HEK293 (cell line): ENCODE measurements around the gene TBX5.

Experiments used
- CTCF ChIA-PET: fragments of 350-600 bp; formaldehyde crosslinking; extraction: SDS; loops from one replicate; lab custom pipeline; 2021; ENCODE audit warnings: antibody characterized with exemption; lab: Yijun Ruan, JAX
- POLR2A ChIA-PET: fragments of 300-600 bp; formaldehyde crosslinking; extraction: SDS; loops from one replicate; lab custom pipeline; 2020; ENCODE audit warnings: antibody characterized with exemption, inconsistent platforms; lab: Yijun Ruan, JAX
- H3K27ac ChIP-seq: fragments of 200-500 bp; sonication (Bioruptor generic); 2 replicates; pipeline ENCODE4 v1.5.1; 2014; ENCODE audit warnings: low read depth, low read length, control low read depth, inconsistent platforms; ENCODE audit errors: extremely low read depth
- H3K36me3 ChIP-seq, 2 experiments: fragments of 200-500 bp in 1 of 2; sonication (Bioruptor generic) in 1 of 2; 1 replicate in 1 of 2; 2 replicates in 1 of 2; pipeline ENCODE4 v1.5.1; 2014 to 2017; ENCODE audit warnings: inconsistent platforms in 2 of 2, low read length in 2 of 2; ENCODE audit not compliant: control insufficient read depth in 2 of 2, insufficient read depth in 1 of 2
- H3K4me1 ChIP-seq: fragments of 200-500 bp; sonication (Bioruptor generic); 2 replicates; pipeline ENCODE4 v1.5.1; 2014; ENCODE audit warnings: mild to moderate bottlenecking, low read length, inconsistent platforms; ENCODE audit not compliant: control insufficient read depth, insufficient read depth
- H3K4me3 ChIP-seq: 2 replicates; pipeline ENCODE4 v1.5.1; 2011; ENCODE audit warnings: low read depth, mild to moderate bottlenecking, control low read depth, low read length, moderate library complexity
- H3K9me3 ChIP-seq: fragments of 200-500 bp; sonication (Bioruptor generic); 2 replicates; pipeline ENCODE4 v1.5.1; 2014; ENCODE audit warnings: low read depth, low read length, inconsistent platforms; ENCODE audit not compliant: control insufficient read depth, insufficient read depth
- BCL11B ChIP-seq: fragments of 450-650 bp; formaldehyde crosslinking; IDR thresholded peaks from 2 replicates; pipeline ENCODE4 v1.5.1; 2016; ENCODE audit warnings: low read depth, missing biosample characterization, missing genetic modification characterization
- HOXD13 ChIP-seq: sonication (generic); formaldehyde crosslinking; IDR thresholded peaks from 2 replicates; pipeline ENCODE4 v1.8.0; 2022; ENCODE audit warnings: missing genetic modification reagents, borderline replicate concordance
- KLF7 ChIP-seq: fragments of 450-650 bp; formaldehyde crosslinking; IDR thresholded peaks from 2 replicates; pipeline ENCODE4 v1.5.1; 2016; ENCODE audit warnings: missing biosample characterization, missing genetic modification characterization, borderline replicate concordance
- RBAK ChIP-seq: fragments of 450-650 bp; formaldehyde crosslinking; IDR thresholded peaks from 2 replicates; pipeline ENCODE4 v1.5.1; 2016; ENCODE audit warnings: missing biosample characterization, missing genetic modification characterization
- TCF7L2 ChIP-seq: IDR thresholded peaks from 2 replicates; pipeline ENCODE4 v1.6.1; 2011; ENCODE audit warnings: low read depth, mild to moderate bottlenecking, inconsistent platforms, low read length, moderate library complexity, borderline replicate concordance
- TRIM28 ChIP-seq: IDR thresholded peaks from 2 replicates; pipeline ENCODE4 v1.6.1; 2011; ENCODE audit warnings: low read length, control low read depth, borderline replicate concordance
- ZBTB17 ChIP-seq: fragments of 450-650 bp; formaldehyde crosslinking; IDR thresholded peaks from 2 replicates; pipeline ENCODE4 v1.5.1; 2016; ENCODE audit warnings: missing biosample characterization, missing genetic modification characterization
- ZBTB48 ChIP-seq: fragments of 450-650 bp; formaldehyde crosslinking; IDR thresholded peaks from 2 replicates; pipeline ENCODE4 v1.5.1; 2016; ENCODE audit warnings: missing biosample characterization, missing genetic modification characterization
- ZIC2 ChIP-seq: fragments of 450-650 bp; formaldehyde crosslinking; IDR thresholded peaks from 2 replicates; pipeline ENCODE4 v1.5.1; 2016; ENCODE audit warnings: missing biosample characterization, missing genetic modification characterization
- ZNF114 ChIP-seq: fragments of 450-650 bp; formaldehyde crosslinking; IDR thresholded peaks from 2 replicates; pipeline ENCODE4 v1.5.0; 2017; ENCODE audit warnings: missing biosample characterization, missing genetic modification characterization
- ZNF146 ChIP-seq: fragments of 450-650 bp; formaldehyde crosslinking; IDR thresholded peaks from 2 replicates; pipeline ENCODE4 v1.5.1; 2016; ENCODE audit warnings: missing biosample characterization, missing genetic modification characterization
- ZNF169 ChIP-seq: fragments of 450-650 bp; formaldehyde crosslinking; IDR thresholded peaks from 2 replicates; pipeline ENCODE4 v1.5.1; 2016; ENCODE audit warnings: missing biosample characterization, missing genetic modification characterization
- ZNF223 ChIP-seq: fragments of 450-650 bp; formaldehyde crosslinking; IDR thresholded peaks from 2 replicates; pipeline ENCODE4 v1.5.1; 2016; ENCODE audit warnings: missing biosample characterization, missing genetic modification characterization
- ZNF324 ChIP-seq: fragments of 450-650 bp; formaldehyde crosslinking; IDR thresholded peaks from 2 replicates; pipeline ENCODE4 v1.5.1; 2016; ENCODE audit warnings: missing biosample characterization, missing genetic modification characterization
- ZNF362 ChIP-seq: fragments of 450-650 bp; formaldehyde crosslinking; IDR thresholded peaks from 2 replicates; pipeline ENCODE4 v1.5.1; 2016; ENCODE audit warnings: missing biosample characterization, missing genetic modification characterization
- ZNF426 ChIP-seq: fragments of 450-650 bp; formaldehyde crosslinking; IDR thresholded peaks from 2 replicates; pipeline ENCODE4 v1.5.1; 2017; ENCODE audit warnings: missing biosample characterization, missing genetic modification characterization, mild to moderate bottlenecking, inconsistent platforms, moderate library complexity
- ZNF521 ChIP-seq: fragments of 450-650 bp; formaldehyde crosslinking; IDR thresholded peaks from 2 replicates; pipeline ENCODE4 v1.5.1; 2017; ENCODE audit warnings: missing biosample characterization, mild to moderate bottlenecking, missing genetic modification characterization
- ZNF548 ChIP-seq: fragments of 450-650 bp; formaldehyde crosslinking; IDR thresholded peaks from 2 replicates; pipeline ENCODE4 v1.5.1; 2016; ENCODE audit warnings: missing biosample characterization, missing genetic modification characterization
- ZNF560 ChIP-seq: fragments of 450-650 bp; formaldehyde crosslinking; IDR thresholded peaks from 2 replicates; pipeline ENCODE4 v1.5.1; 2017; ENCODE audit warnings: missing biosample characterization, missing genetic modification characterization, borderline replicate concordance
- ZNF654 ChIP-seq: fragments of 450-650 bp; formaldehyde crosslinking; IDR thresholded peaks from 2 replicates; pipeline ENCODE4 v1.5.1; 2016; ENCODE audit warnings: low read depth, missing biosample characterization, missing genetic modification characterization
- ZNF747 ChIP-seq: fragments of 450-650 bp; formaldehyde crosslinking; IDR thresholded peaks from 2 replicates; pipeline ENCODE4 v1.5.1; 2016; ENCODE audit warnings: missing biosample characterization, missing genetic modification characterization
- ZNF837 ChIP-seq: fragments of 450-650 bp; formaldehyde crosslinking; IDR thresholded peaks from 2 replicates; pipeline ENCODE4 v1.5.1; 2016; ENCODE audit warnings: missing biosample characterization, missing genetic modification characterization
- ZSCAN23 ChIP-seq: fragments of 450-650 bp; formaldehyde crosslinking; IDR thresholded peaks from 2 replicates; pipeline ENCODE4 v1.5.1; 2016; ENCODE audit warnings: missing biosample characterization, missing genetic modification characterization
- TF ChIP-seq, protein P1 (sequence below): fragments of 450-650 bp; formaldehyde crosslinking; IDR thresholded peaks from 2 replicates; pipeline ENCODE4 v1.5.1; 2016; ENCODE audit warnings: missing biosample characterization, missing genetic modification characterization
- TF ChIP-seq, protein P2 (sequence below): fragments of 450-650 bp; formaldehyde crosslinking; IDR thresholded peaks from 2 replicates; pipeline ENCODE4 v1.5.1; 2016; ENCODE audit warnings: missing biosample characterization, missing genetic modification characterization
- TF ChIP-seq, protein P3 (sequence below): fragments of 450-650 bp; formaldehyde crosslinking; IDR thresholded peaks from 2 replicates; pipeline ENCODE4 v1.5.1; 2017; ENCODE audit warnings: missing biosample characterization, missing genetic modification characterization
- TF ChIP-seq, protein P4 (sequence below): fragments of 450-650 bp; formaldehyde crosslinking; IDR thresholded peaks from 2 replicates; pipeline ENCODE4 v1.5.1; 2016; ENCODE audit warnings: missing biosample characterization, missing genetic modification characterization, low read depth

TBX5 gene

DNA sequence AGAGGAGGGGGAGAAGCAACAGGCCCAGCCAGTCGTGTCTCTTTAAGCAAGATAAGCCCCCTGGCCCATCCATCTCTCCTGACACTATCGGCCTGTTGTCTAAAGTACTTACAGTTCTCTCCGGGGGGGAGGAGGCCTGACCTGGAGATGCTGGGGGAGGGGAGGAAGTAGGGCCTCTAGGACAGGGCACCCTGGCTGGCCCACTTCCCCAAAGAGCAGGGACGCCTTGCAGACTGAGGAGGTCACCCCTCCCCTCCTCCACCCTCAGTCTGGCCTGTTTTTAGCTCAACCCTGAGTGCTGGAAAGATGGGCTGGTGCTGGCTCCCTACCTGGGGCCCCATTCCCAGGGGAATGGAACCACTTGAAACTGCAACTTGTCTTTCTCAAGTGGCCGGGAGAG is 70.3 kb downstream of the TBX5 start:
- no peaks in the 10 kb centered on the region for H3K9me3 ChIP-seq
- no peaks in the 10 kb centered on the region for H3K4me1 ChIP-seq
- H3K4me3 ChIP-seq, result no peak overlapping the region
- H3K27ac ChIP-seq, result no peak overlapping the region
- ChIA-PET POLR2A (no interaction called here), CTCF (no interaction called here)
- H3K36me3 ChIP-seq, result no peaks in the 10 kb centered on the region
- TF ChIP-seq ZNF521 (tag by site-specific recombination) (no peak), ZNF654 (no peak), ZNF837 (tag by site-specific recombination) (no peak), KLF7 (tag by site-specific recombination) (no peak), TRIM28 (no peak)
- TF ChIP-seq, protein P1, sequence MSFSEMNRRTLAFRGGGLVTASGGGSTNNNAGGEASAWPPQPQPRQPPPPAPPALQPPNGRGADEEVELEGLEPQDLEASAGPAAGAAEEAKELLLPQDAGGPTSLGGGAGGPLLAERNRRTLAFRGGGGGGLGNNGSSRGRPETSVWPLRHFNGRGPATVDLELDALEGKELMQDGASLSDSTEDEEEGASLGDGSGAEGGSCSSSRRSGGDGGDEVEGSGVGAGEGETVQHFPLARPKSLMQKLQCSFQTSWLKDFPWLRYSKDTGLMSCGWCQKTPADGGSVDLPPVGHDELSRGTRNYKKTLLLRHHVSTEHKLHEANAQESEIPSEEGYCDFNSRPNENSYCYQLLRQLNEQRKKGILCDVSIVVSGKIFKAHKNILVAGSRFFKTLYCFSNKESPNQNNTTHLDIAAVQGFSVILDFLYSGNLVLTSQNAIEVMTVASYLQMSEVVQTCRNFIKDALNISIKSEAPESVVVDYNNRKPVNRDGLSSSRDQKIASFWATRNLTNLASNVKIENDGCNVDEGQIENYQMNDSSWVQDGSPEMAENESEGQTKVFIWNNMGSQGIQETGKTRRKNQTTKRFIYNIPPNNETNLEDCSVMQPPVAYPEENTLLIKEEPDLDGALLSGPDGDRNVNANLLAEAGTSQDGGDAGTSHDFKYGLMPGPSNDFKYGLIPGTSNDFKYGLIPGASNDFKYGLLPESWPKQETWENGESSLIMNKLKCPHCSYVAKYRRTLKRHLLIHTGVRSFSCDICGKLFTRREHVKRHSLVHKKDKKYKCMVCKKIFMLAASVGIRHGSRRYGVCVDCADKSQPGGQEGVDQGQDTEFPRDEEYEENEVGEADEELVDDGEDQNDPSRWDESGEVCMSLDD (tag by site-specific recombination), result no peak
- TF ChIP-seq, protein P2, sequence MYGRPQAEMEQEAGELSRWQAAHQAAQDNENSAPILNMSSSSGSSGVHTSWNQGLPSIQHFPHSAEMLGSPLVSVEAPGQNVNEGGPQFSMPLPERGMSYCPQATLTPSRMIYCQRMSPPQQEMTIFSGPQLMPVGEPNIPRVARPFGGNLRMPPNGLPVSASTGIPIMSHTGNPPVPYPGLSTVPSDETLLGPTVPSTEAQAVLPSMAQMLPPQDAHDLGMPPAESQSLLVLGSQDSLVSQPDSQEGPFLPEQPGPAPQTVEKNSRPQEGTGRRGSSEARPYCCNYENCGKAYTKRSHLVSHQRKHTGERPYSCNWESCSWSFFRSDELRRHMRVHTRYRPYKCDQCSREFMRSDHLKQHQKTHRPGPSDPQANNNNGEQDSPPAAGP (tag by site-specific recombination), result no peak
- TF ChIP-seq, all 188 proteins: peak for 0

GRCh38 chr12:114334395-114334794 is 71.5 kb downstream of the TBX5 start:
- Histone ChIP-seq H3K4me3 (no peak overlapping the region), H3K27ac (no peak overlapping the region), H3K36me3 (no peaks in the 10 kb centered on the region), H3K4me1 (no peaks in the 10 kb centered on the region), H3K9me3 (no peaks in the 10 kb centered on the region)
- no peak for TF ChIP-seq BCL11B
- TF ChIP-seq ZSCAN23 (tag by site-specific recombination), result no peak
- TF ChIP-seq ZNF560 (tag by site-specific recombination), result no peak
- TF ChIP-seq ZNF169 (tag by site-specific recombination), result no peak
- no peak for TF ChIP-seq ZNF114 (tag by site-specific recombination)
- TF ChIP-seq ZBTB48 (tag by site-specific recombination), result no peak
- TF ChIP-seq, protein P3, sequence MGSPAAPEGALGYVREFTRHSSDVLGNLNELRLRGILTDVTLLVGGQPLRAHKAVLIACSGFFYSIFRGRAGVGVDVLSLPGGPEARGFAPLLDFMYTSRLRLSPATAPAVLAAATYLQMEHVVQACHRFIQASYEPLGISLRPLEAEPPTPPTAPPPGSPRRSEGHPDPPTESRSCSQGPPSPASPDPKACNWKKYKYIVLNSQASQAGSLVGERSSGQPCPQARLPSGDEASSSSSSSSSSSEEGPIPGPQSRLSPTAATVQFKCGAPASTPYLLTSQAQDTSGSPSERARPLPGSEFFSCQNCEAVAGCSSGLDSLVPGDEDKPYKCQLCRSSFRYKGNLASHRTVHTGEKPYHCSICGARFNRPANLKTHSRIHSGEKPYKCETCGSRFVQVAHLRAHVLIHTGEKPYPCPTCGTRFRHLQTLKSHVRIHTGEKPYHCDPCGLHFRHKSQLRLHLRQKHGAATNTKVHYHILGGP, result no peak
- no peak for TF ChIP-seq ZNF324 (tag by site-specific recombination)
- TF ChIP-seq ZNF362 (tag by site-specific recombination), result no peak
- POLR2A ChIA-PET, result no interaction called here
- CTCF ChIA-PET, result no interaction called here

DNA sequence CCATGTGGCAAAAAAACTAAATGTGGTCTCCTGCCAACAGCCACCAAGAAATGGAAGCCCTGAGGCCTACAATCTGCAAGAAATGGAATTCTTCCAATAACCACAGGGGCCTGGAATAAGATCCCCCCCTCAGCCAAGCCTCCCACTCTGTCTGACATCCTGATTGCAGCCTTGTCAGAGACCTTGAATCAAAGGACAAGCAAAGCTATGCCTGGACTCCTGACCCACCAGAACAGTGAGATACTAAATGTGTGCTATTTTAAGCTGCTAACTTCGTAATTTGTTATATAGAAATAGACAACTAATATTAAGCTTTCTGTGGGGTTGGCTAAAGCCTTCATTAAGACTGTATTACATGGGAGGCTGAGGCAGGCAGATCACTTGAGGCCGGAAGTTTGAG is 77.7 kb downstream of the TBX5 start:
- CTCF ChIA-PET, result interaction anchor here (1.3 kb wide), 1 partner anchor 162 kb away, joined by 3 read pairs; no protein-coding TSS in a partner anchor
- Histone ChIP-seq H3K4me1 (no peaks in the 10 kb centered on the region), H3K9me3 (no peaks in the 10 kb centered on the region), H3K36me3 (no peaks in the 10 kb centered on the region), H3K27ac (no peak overlapping the region), H3K4me3 (no peak overlapping the region)
- POLR2A ChIA-PET, result no interaction called here
- TF ChIP-seq ZNF426 (tag by site-specific recombination), result no peak
- no peak for TF ChIP-seq TCF7L2
- no peak for TF ChIP-seq ZNF223 (tag by site-specific recombination)
- TF ChIP-seq, protein P4, sequence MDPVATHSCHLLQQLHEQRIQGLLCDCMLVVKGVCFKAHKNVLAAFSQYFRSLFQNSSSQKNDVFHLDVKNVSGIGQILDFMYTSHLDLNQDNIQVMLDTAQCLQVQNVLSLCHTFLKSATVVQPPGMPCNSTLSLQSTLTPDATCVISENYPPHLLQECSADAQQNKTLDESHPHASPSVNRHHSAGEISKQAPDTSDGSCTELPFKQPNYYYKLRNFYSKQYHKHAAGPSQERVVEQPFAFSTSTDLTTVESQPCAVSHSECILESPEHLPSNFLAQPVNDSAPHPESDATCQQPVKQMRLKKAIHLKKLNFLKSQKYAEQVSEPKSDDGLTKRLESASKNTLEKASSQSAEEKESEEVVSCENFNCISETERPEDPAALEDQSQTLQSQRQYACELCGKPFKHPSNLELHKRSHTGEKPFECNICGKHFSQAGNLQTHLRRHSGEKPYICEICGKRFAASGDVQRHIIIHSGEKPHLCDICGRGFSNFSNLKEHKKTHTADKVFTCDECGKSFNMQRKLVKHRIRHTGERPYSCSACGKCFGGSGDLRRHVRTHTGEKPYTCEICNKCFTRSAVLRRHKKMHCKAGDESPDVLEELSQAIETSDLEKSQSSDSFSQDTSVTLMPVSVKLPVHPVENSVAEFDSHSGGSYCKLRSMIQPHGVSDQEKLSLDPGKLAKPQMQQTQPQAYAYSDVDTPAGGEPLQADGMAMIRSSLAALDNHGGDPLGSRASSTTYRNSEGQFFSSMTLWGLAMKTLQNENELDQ (tag by site-specific recombination), result no peak
- no peak for TF ChIP-seq ZNF747
- TF ChIP-seq RBAK (tag by site-specific recombination), result no peak
- no peak for TF ChIP-seq ZIC2 (tag by site-specific recombination)
- no peak for TF ChIP-seq ZNF146 (tag by site-specific recombination)
- no peak for TF ChIP-seq ZNF548 (tag by site-specific recombination)
- no peak for TF ChIP-seq ZBTB17 (tag by site-specific recombination)
- no peak for TF ChIP-seq HOXD13
